ENCODE data around the gene BEAN1.

BEAN1 gene

GRCh38 chr16:66379571-66379941 lies 47.5 kb upstream of the BEAN1 start:
- Histone ChIP-seq H3K4me2 (ENCODE audit: low read length) (no peak overlapping the region), H3K9me2 (replicated peaks; ENCODE audit: control insufficient read depth, low read length) (no peaks in the 10 kb centered on the region; the same call in 1 of the 2 replicates), H3K4me1 (ENCODE audit: control insufficient read depth, low read length) (no peaks in the 10 kb centered on the region), H3K36me3 (ENCODE audit: control insufficient read depth, low read length) (no peaks in the 10 kb centered on the region), H3F3A (ENCODE audit: control insufficient read depth, insufficient read depth) (no peaks in the 10 kb centered on the region), H3K4me3 (ENCODE audit: low read length) (no peak overlapping the region), H3K9me3 (ENCODE audit: control insufficient read depth, insufficient read depth, low read length) (no peaks in the 10 kb centered on the region; the same call in 1 of the 2 replicates), H4K20me1 (ENCODE audit: control insufficient read depth, insufficient read depth, low read depth, low read length) (no peaks in the 10 kb centered on the region), H3K79me2 (ENCODE audit: control insufficient read depth, low read length) (no peaks in the 10 kb centered on the region), H3K27ac (ENCODE audit: low read depth, low read length) (no peak overlapping the region), H3K27me3 (ENCODE audit: control insufficient read depth, low read length) (no peaks in the 10 kb centered on the region)
- no peak for TF ChIP-seq EZH2phosphoT487 (IDR thresholded peaks at IDR 0.05; ENCODE audit: borderline replicate concordance, low read length)
- TF ChIP-seq CTCF (IDR thresholded peaks at IDR 0.05; ENCODE audit: low read depth, low read length, poor library complexity, severe bottlenecking) = no peak

GRCh38 chr16:66380421-66380820 lies 46.7 kb upstream of the BEAN1 start:
- Histone ChIP-seq H3K4me2 (ENCODE audit: low read length) (no peak overlapping the region), H3K9me3 (ENCODE audit: control insufficient read depth, insufficient read depth, low read length) (no peaks in the 10 kb centered on the region; the same call in 1 of the 2 replicates), H3K27ac (ENCODE audit: low read depth, low read length) (no peak overlapping the region), H3K27me3 (ENCODE audit: control insufficient read depth, low read length) (no peaks in the 10 kb centered on the region), H3K36me3 (ENCODE audit: control insufficient read depth, low read length) (no peaks in the 10 kb centered on the region), H3K4me3 (ENCODE audit: low read length) (no peak overlapping the region), H3K4me1 (ENCODE audit: control insufficient read depth, low read length) (no peaks in the 10 kb centered on the region), H3F3A (ENCODE audit: control insufficient read depth, insufficient read depth) (no peaks in the 10 kb centered on the region), H4K20me1 (ENCODE audit: control insufficient read depth, insufficient read depth, low read depth, low read length) (no peaks in the 10 kb centered on the region), H3K9me2 (replicated peaks; ENCODE audit: control insufficient read depth, low read length) (no peaks in the 10 kb centered on the region; the same call in 1 of the 2 replicates), H3K79me2 (ENCODE audit: control insufficient read depth, low read length) (no peaks in the 10 kb centered on the region)
- no peak for TF ChIP-seq EZH2phosphoT487 (IDR thresholded peaks at IDR 0.05; ENCODE audit: borderline replicate concordance, low read length)
- no peak for TF ChIP-seq CTCF (IDR thresholded peaks at IDR 0.05; ENCODE audit: low read depth, low read length, poor library complexity, severe bottlenecking)

- H3K4me1 ChIP-seq (ENCODE audit: control insufficient read depth, low read length) = no peaks in the 10 kb centered on the region
- H3K4me2 ChIP-seq (ENCODE audit: low read length) = no peak overlapping the region
Measured at GRCh38 chr16:66381585-66382170, 45.4 kb upstream of the BEAN1 start.

More at GRCh38 chr16:66381585-66382170, 45.4 kb upstream of the BEAN1 start:
- Histone ChIP-seq H3K79me2 (ENCODE audit: control insufficient read depth, low read length) (no peaks in the 10 kb centered on the region), H3K36me3 (ENCODE audit: control insufficient read depth, low read length) (no peaks in the 10 kb centered on the region), H3F3A (ENCODE audit: control insufficient read depth, insufficient read depth) (no peaks in the 10 kb centered on the region), H4K20me1 (ENCODE audit: control insufficient read depth, insufficient read depth, low read depth, low read length) (no peaks in the 10 kb centered on the region), H3K4me3 (ENCODE audit: low read length) (no peak overlapping the region), H3K27ac (ENCODE audit: low read depth, low read length) (no peak overlapping the region), H3K27me3 (ENCODE audit: control insufficient read depth, low read length) (no peaks in the 10 kb centered on the region), H3K9me2 (replicated peaks; ENCODE audit: control insufficient read depth, low read length) (no peaks in the 10 kb centered on the region; the same call in 1 of the 2 replicates), H3K9me3 (ENCODE audit: control insufficient read depth, insufficient read depth, low read length) (no peaks in the 10 kb centered on the region; the same call in 1 of the 2 replicates)
- TF ChIP-seq CTCF (IDR thresholded peaks at IDR 0.05; ENCODE audit: low read depth, low read length, poor library complexity, severe bottlenecking) = no peak
- TF ChIP-seq EZH2phosphoT487 (IDR thresholded peaks at IDR 0.05; ENCODE audit: borderline replicate concordance, low read length) = no peak

Measured in DOHH2 (cell line).